Measurements from ENCODE around the gene NXPH3.

The NXPH3 gene

GRCh38 chr17:49567871-49568694 is 7.6 kb upstream of the NXPH3 start (continued):
- TF ChIP-seq, protein P1, sequence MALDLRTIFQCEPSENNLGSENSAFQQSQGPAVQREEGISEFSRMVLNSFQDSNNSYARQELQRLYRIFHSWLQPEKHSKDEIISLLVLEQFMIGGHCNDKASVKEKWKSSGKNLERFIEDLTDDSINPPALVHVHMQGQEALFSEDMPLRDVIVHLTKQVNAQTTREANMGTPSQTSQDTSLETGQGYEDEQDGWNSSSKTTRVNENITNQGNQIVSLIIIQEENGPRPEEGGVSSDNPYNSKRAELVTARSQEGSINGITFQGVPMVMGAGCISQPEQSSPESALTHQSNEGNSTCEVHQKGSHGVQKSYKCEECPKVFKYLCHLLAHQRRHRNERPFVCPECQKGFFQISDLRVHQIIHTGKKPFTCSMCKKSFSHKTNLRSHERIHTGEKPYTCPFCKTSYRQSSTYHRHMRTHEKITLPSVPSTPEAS (tag by site-specific recombination; IDR thresholded peaks at IDR 0.05) = no peak
- no peak for TF ChIP-seq ZNF560 (tag by site-specific recombination; IDR thresholded peaks at IDR 0.05; ENCODE audit: borderline replicate concordance)
- TF ChIP-seq ZNF133 (tag by site-specific recombination; IDR thresholded peaks at IDR 0.05) = no peak
- TF ChIP-seq ZNF416 (tag by site-specific recombination; IDR thresholded peaks at IDR 0.05) = no peak
- no peak for TF ChIP-seq ZSCAN18 (tag by site-specific recombination; IDR thresholded peaks at IDR 0.05)
- TF ChIP-seq ZNF654 (tag by site-specific recombination; IDR thresholded peaks at IDR 0.05; ENCODE audit: low read depth) = peak; percentile 85
- TF ChIP-seq ZNF221 (tag by site-specific recombination; IDR thresholded peaks at IDR 0.05; ENCODE audit: borderline replicate concordance) = no peak
- TF ChIP-seq ZNF610 (tag by site-specific recombination; IDR thresholded peaks at IDR 0.05; ENCODE audit: borderline replicate concordance) = no peak
- no peak for TF ChIP-seq ZBTB1 (tag by site-specific recombination; IDR thresholded peaks at IDR 0.05)
- TF ChIP-seq ZNF37A (tag by site-specific recombination; IDR thresholded peaks at IDR 0.05) = no peak
- TF ChIP-seq HOXD13 (CRISPR knock-in tag; IDR thresholded peaks at IDR 0.05; ENCODE audit: borderline replicate concordance) = no peak
- no peak for TF ChIP-seq PRDM6 (tag by site-specific recombination; IDR thresholded peaks at IDR 0.05)
- no peak for TF ChIP-seq KLF1 (tag by site-specific recombination; IDR thresholded peaks at IDR 0.05)
- TF ChIP-seq, protein P2, sequence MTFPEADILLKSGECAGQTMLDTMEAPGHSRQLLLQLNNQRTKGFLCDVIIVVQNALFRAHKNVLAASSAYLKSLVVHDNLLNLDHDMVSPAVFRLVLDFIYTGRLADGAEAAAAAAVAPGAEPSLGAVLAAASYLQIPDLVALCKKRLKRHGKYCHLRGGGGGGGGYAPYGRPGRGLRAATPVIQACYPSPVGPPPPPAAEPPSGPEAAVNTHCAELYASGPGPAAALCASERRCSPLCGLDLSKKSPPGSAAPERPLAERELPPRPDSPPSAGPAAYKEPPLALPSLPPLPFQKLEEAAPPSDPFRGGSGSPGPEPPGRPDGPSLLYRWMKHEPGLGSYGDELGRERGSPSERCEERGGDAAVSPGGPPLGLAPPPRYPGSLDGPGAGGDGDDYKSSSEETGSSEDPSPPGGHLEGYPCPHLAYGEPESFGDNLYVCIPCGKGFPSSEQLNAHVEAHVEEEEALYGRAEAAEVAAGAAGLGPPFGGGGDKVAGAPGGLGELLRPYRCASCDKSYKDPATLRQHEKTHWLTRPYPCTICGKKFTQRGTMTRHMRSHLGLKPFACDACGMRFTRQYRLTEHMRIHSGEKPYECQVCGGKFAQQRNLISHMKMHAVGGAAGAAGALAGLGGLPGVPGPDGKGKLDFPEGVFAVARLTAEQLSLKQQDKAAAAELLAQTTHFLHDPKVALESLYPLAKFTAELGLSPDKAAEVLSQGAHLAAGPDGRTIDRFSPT (tag by site-specific recombination; IDR thresholded peaks at IDR 0.05) = peak; percentile 76
- TF ChIP-seq, protein P3, sequence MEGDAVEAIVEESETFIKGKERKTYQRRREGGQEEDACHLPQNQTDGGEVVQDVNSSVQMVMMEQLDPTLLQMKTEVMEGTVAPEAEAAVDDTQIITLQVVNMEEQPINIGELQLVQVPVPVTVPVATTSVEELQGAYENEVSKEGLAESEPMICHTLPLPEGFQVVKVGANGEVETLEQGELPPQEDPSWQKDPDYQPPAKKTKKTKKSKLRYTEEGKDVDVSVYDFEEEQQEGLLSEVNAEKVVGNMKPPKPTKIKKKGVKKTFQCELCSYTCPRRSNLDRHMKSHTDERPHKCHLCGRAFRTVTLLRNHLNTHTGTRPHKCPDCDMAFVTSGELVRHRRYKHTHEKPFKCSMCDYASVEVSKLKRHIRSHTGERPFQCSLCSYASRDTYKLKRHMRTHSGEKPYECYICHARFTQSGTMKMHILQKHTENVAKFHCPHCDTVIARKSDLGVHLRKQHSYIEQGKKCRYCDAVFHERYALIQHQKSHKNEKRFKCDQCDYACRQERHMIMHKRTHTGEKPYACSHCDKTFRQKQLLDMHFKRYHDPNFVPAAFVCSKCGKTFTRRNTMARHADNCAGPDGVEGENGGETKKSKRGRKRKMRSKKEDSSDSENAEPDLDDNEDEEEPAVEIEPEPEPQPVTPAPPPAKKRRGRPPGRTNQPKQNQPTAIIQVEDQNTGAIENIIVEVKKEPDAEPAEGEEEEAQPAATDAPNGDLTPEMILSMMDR (tag by site-specific recombination; IDR thresholded peaks at IDR 0.05) = peak; percentile 97
- peak; percentile 51; the same call in 1 of the 2 replicates for TF ChIP-seq ZNF394 (tag by site-specific recombination; IDR thresholded peaks at IDR 0.05; ENCODE audit: borderline replicate concordance)
- no peak for TF ChIP-seq OSR2 (tag by site-specific recombination; IDR thresholded peaks at IDR 0.05)
- no peak for TF ChIP-seq BCL6B (tag by site-specific recombination; IDR thresholded peaks at IDR 0.05)
- TF ChIP-seq, protein P4, sequence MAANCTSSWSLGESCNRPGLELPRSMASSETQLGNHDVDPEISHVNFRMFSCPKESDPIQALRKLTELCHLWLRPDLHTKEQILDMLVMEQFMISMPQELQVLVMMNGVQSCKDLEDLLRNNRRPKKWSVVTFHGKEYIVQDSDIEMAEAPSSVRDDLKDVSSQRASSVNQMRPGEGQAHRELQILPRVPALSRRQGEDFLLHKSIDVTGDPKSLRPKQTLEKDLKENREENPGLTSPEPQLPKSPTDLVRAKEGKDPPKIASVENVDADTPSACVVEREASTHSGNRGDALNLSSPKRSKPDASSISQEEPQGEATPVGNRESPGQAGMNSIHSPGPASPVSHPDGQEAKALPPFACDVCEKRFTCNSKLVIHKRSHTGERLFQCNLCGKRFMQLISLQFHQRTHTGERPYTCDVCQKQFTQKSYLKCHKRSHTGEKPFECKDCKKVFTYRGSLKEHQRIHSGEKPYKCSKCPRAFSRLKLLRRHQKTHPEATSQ (tag by site-specific recombination; IDR thresholded peaks at IDR 0.05) = no peak
- TF ChIP-seq ZNF280D (tag by site-specific recombination; IDR thresholded peaks at IDR 0.05) = no peak
- TF ChIP-seq ZNF830 (tag by site-specific recombination; IDR thresholded peaks at IDR 0.05; ENCODE audit: low read depth) = no peak
- no peak for TF ChIP-seq KLF9 (tag by site-specific recombination; IDR thresholded peaks at IDR 0.05; ENCODE audit: low read depth)
- peak; percentile 58 for TF ChIP-seq ZNF335 (tag by site-specific recombination; conservative IDR thresholded peaks at IDR 0.05)
